ENCODE results near the gene RHBDD1.

DNA sequence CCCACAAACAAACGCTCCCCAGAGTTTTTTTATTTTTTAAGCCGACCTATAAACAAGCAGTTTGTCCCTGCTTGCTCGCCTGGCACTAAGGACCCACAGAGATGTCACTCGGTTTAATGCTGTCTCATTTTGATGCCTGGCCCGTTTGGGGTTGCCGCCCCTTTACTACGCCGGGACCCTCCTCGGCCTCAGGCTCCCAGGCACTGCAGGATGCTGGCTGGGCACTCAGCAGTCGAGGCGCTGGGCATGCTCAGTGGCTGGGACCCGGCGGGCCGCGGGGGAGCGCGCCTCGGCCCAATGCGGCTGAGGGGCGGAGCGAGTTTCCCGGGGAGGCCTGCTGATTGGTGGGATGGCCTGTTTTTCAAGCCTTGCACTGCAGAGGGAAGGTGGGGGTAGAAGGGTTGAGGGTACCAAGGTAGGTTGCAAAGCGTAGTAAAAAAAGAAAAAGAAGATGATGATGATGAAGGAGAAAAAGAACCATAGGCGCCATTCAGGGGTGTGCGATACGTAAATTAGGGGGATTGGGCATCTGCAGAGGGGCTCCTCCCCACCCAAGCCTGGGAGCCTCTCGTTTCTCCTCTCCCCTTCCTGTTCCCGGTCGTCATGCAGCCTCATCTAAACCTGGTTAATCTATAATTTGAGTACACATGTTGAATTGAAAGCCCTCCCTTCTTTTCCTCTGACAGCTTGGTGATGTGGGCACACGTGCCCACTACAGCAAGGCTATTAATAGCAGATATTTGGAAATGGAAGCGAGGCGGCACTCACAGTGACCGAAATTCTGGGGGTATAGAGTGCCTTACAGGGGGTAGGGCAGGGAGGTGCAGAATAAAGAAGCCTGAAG lies 34.7 kb upstream of the RHBDD1 start:
- TF ChIP-seq, protein P1, sequence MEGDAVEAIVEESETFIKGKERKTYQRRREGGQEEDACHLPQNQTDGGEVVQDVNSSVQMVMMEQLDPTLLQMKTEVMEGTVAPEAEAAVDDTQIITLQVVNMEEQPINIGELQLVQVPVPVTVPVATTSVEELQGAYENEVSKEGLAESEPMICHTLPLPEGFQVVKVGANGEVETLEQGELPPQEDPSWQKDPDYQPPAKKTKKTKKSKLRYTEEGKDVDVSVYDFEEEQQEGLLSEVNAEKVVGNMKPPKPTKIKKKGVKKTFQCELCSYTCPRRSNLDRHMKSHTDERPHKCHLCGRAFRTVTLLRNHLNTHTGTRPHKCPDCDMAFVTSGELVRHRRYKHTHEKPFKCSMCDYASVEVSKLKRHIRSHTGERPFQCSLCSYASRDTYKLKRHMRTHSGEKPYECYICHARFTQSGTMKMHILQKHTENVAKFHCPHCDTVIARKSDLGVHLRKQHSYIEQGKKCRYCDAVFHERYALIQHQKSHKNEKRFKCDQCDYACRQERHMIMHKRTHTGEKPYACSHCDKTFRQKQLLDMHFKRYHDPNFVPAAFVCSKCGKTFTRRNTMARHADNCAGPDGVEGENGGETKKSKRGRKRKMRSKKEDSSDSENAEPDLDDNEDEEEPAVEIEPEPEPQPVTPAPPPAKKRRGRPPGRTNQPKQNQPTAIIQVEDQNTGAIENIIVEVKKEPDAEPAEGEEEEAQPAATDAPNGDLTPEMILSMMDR (IDR thresholded peaks at IDR 0.05; ENCODE audit: low read depth, low read length, poor library complexity, severe bottlenecking): no peak
- no peak for TF ChIP-seq EZH2phosphoT487 (IDR thresholded peaks at IDR 0.05; ENCODE audit: borderline replicate concordance, low read length)
